ENCODE data around the gene KCTD16.

DNA sequence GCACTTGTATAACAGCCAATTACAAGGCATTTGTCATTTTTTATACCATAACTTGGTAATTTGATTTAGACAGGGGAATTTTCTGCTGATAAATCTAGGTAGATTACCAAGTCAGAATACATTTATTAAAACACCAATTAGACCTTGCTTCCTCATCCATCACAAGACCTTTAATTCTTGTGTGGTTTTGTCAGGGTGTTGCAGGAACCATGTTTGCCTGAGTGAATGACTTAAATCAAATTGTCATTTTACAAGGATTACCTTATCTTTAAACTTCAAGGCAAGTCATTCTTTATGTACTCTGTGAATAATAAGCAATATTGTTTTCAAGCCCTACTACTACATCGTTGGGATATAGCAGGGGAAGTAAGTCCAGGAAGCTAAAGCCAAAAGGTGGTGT, 257.7 kb downstream of the KCTD16 start:
- TF ChIP-seq EZH2 (IDR thresholded peaks at IDR 0.05; ENCODE audit: borderline replicate concordance, insufficient read depth, low read depth, low read length, poor library complexity, severe bottlenecking) = no peak
- TF ChIP-seq, protein P1, sequence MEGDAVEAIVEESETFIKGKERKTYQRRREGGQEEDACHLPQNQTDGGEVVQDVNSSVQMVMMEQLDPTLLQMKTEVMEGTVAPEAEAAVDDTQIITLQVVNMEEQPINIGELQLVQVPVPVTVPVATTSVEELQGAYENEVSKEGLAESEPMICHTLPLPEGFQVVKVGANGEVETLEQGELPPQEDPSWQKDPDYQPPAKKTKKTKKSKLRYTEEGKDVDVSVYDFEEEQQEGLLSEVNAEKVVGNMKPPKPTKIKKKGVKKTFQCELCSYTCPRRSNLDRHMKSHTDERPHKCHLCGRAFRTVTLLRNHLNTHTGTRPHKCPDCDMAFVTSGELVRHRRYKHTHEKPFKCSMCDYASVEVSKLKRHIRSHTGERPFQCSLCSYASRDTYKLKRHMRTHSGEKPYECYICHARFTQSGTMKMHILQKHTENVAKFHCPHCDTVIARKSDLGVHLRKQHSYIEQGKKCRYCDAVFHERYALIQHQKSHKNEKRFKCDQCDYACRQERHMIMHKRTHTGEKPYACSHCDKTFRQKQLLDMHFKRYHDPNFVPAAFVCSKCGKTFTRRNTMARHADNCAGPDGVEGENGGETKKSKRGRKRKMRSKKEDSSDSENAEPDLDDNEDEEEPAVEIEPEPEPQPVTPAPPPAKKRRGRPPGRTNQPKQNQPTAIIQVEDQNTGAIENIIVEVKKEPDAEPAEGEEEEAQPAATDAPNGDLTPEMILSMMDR (IDR thresholded peaks at IDR 0.05) = no peak
